Mammary epithelial cell (primary cell): ENCODE data around the gene CHST7.

Experiments used
- EZH2 ChIP-seq: IDR thresholded peaks from 2 replicates; pipeline ENCODE4 v1.6.1; 2012; ENCODE audit warnings: low read length, inconsistent platforms, borderline replicate concordance
- TF ChIP-seq, protein P1 (sequence below), 2 donors: IDR thresholded peaks in 1 of 2; conservative IDR thresholded peaks in 1 of 2; 2 replicates each; pipeline ENCODE4 v1.5.1; 2011 to 2012; ENCODE audit warnings: inconsistent platforms in 2 of 2, low read length in 2 of 2, mild to moderate bottlenecking in 2 of 2, control low read depth in 1 of 2, low read depth in 1 of 2; ENCODE audit not compliant: insufficient read depth in 1 of 2; ENCODE audit errors: extremely low read depth in 1 of 2

DNA sequence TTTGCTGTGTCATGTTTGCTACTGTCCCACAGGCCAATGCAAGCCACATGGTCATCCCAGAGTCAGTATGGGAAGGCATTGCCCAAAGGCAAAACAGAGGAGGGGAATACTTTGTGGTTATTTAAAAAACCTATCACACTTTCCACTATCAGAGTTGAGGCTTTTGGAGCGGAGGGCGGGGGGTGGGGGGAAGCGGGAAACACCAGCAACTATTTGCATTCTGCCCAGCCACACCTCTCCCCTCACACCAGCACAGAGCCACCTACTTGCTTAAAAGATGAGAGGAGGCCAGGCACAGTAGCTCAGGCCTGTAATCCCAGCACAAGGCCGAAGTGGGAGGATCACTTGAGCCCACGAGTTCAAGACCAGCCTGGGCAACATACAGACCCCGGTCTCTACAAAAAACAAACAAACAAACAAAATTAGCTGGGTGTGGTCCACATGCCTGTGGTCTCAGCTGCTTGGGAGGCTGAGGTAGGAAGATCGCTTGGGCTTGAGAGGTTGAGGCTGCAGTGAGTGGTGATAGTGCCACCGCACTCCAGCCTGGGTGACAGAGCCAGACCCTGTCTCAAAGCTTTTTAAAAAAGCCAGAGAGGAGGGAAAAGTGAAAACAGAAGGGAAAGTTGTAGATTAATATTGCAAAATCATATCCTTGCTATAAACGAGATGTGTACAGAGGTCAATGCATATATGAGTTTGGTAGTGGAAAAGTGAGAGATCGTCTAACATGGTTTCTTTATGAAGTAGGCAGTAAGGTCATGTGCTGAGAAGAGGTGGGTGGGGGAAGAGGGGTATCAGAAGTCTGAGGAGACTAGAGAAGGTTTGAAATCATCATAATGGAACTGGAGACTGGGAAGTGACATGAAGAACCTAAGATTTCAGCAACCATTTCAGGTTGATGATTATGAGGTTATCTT is 1.9 kb upstream of the CHST7 start:
- TF ChIP-seq, protein P1, sequence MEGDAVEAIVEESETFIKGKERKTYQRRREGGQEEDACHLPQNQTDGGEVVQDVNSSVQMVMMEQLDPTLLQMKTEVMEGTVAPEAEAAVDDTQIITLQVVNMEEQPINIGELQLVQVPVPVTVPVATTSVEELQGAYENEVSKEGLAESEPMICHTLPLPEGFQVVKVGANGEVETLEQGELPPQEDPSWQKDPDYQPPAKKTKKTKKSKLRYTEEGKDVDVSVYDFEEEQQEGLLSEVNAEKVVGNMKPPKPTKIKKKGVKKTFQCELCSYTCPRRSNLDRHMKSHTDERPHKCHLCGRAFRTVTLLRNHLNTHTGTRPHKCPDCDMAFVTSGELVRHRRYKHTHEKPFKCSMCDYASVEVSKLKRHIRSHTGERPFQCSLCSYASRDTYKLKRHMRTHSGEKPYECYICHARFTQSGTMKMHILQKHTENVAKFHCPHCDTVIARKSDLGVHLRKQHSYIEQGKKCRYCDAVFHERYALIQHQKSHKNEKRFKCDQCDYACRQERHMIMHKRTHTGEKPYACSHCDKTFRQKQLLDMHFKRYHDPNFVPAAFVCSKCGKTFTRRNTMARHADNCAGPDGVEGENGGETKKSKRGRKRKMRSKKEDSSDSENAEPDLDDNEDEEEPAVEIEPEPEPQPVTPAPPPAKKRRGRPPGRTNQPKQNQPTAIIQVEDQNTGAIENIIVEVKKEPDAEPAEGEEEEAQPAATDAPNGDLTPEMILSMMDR (conservative IDR thresholded peaks at IDR 0.05 in 1 of 2, IDR thresholded peaks at IDR 0.05 in 1 of 2; ENCODE audit: extremely low read depth in 1 of 2, insufficient read depth in 1 of 2, low read depth in 1 of 2, low read length in 2 of 2), result no peak
- no peak for TF ChIP-seq EZH2
